H1 (cell line): ENCODE results near the gene HMGCL. TPM values are rescaled to one million over a fixed set of nuclear protein-coding genes. Genes with fewer than 3 reads are reported as not detected.

Source experiments
- SAP30 ChIP-seq: fragments of 300-600 bp; sonication (generic); IDR thresholded peaks from 2 replicates; pipeline ENCODE4 v1.7.1; 2012; ENCODE audit warnings: low read length, moderate library complexity, mild to moderate bottlenecking, inconsistent platforms; ENCODE audit not compliant: insufficient read depth, insufficient replicate concordance
- polyA plus RNA-seq, 7 experiments: library from polyadenylated mRNA; depleted of rRNA in 3 of 7; stranded (reverse) in 5 of 7; unstranded in 2 of 7; fragments of >200 nt in 5 of 7; fragments of 200-250 nt in 2 of 7; gene quantifications; 1 replicate in 5 of 7; 2 replicates in 1 of 7; 4 replicates in 1 of 7; pipeline versions ENCODE4 v1.2.1 to v1.2.3, GENCODE V29; 2011 to 2013; ENCODE audit warnings: missing spikeins in 2 of 7, mixed read lengths in 2 of 7
- total RNA-seq: library from RNA; stranded (reverse); fragmentation: NEBNext Ultra II Directional; extraction: Animal tissue kit (Norgen Biotek cat#: 25700); gene quantifications from 2 replicates; pipeline ENCODE4 v1.2.1, GENCODE V29; 2021
- TF ChIP-seq, protein P1 (sequence below): IDR thresholded peaks from 2 replicates; pipeline ENCODE4 v1.6.1; 2012; ENCODE audit warnings: inconsistent platforms

The HMGCL gene
- total and polyA plus RNA-seq, 2 of the 8 experiments (the other 6 are each of a cell fraction or from before 2014, with no cell fraction given) = 13.7 to 19.5 TPM

DNA sequence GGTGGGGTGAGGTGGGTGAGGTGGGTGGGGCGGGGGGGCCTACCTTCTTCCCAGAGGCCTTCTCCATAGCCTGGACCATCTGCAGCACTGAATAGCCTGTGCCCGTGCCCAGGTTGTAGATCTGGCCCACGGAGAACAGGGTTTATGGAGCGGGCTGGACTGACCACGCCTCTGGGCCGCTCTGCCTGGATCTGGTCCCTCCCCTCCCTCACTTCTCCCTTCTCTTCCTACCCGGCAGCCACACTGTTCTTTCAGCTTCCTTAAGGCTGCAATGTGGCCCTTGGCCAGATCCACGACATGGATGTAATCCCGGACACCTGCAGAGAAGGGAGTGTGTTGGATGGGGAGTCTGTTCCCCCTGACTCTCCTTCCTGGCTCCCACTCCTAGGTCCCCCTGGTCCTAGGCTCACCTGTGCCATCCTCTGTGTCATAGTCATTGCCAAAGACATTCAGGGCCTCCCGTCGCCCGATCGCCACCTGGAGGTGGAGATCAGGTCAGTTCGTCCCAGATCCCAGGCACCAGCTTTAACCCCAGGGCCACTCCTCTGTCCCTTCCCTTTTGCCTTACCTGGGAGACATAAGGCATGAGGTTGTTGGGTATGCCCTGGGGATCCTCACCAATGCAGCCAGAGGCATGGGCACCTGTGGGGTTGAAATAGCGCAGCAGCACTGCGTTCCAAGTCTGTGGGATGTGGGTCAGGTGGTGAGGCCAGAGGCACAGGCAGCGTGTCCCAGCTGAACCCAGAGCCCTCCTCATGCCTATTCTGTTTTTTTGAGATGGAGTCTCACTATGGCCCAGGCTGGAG, 28.6 kb downstream of the HMGCL start (continued):
- TF ChIP-seq, protein P1, sequence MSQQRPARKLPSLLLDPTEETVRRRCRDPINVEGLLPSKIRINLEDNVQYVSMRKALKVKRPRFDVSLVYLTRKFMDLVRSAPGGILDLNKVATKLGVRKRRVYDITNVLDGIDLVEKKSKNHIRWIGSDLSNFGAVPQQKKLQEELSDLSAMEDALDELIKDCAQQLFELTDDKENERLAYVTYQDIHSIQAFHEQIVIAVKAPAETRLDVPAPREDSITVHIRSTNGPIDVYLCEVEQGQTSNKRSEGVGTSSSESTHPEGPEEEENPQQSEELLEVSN = no peak
- TF ChIP-seq SAP30 = no peak
